Right renal pelvis (tissue), 4 donors: ENCODE results near the gene FBN1. TPM values are rescaled to one million over a fixed set of nuclear protein-coding genes. Genes with fewer than 3 reads are reported as not detected.

Experiments
- DNase-seq, 4 donors: peaks; one replicate each; pipeline ENCODE4 v3.0.0-alpha.2; 2013; ENCODE audit warnings: low read depth in 4 of 4, low spot score in 3 of 4, missing footprints in 1 of 4
- polyA plus RNA-seq, 4 donors: library from polyadenylated mRNA; unstranded; fragments of 120-200 nt; gene quantifications; one replicate each; pipeline ENCODE4 v1.2.1, GENCODE V29; 2013; ENCODE audit not compliant: insufficient read length in 4 of 4

FBN1 gene
- polyA plus RNA-seq, 4 donors: 94.5 to 113 (median 109) TPM

DNA sequence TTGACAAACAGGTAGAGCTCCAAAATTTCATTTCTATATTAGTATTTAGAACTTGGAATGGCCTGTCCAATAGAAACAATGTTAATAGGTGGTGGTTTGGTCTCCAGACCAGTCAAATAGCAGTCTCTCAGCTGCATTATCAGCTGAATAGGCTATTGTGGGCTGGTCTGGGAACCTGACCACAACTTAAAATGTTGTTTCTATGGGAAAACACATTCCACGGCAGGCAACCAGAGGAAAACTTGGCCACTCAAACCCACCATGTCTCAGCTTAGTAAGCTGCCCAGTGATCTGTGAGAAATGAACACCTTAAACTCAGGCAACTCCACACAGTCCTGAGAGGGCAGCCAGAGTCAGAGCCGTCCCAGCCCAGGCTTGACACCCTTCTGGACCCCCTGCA is 20.4 kb downstream of the FBN1 start:
- DNase-seq: no peak

DNA sequence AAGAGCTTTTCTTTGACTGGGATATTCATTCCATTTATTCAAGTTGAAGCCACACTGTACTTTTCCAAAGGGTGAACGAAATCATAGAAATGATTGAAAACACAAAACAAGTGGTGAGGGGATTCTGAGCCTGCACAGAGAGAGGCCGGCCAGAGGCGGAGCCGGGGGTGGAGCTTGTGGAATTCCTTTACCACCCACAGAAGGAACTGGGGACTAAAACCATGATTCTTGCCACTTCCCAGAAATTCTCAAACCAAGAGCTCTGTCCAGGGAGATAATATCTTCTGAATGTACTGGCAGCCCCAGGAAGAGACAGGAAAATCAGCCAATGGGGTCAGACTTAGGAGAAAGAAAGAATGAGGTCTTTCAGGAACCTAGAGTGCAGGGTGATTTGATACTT is 20.8 kb downstream of the FBN1 start:
- DNase-seq: no peak

DNA sequence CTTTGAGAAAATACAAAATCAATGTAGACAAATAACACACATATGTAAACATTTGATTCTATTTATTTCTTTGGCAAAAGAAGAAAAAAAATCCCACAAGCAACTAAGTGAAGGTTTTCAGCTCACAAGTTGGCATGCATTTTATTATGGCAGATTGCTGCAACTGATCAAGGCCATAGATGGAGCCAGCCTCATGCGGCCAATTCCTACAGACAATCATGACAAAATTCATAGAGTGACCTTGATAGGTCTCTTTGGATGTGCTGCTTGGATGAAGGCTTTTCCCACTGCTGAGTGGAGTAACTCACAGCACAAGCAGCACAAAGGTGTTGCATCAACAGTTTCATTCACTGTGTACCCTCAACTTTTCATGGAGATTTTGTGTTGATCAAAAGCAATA is 22.1 kb downstream of the FBN1 start:
- DNase-seq: no peak

DNA sequence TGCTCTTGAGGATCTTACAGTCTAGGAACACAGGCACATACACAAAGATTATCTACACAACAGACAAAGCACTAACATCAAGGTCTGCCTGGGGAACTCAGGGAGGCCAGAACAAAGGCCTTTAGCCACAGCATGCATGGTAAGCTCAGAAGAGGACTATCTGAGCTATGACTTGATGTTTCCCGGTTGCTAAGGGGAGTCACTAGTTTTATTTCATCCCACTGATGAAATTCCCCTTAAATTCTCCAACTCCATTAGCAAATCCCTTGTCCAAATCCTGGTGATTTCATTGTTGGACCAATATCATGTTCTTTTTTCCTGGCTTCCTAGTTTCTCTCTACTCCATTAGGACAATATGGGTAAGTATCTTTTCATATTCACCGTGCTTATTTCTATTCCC is 23.3 kb downstream of the FBN1 start:
- no peak for DNase-seq

DNA sequence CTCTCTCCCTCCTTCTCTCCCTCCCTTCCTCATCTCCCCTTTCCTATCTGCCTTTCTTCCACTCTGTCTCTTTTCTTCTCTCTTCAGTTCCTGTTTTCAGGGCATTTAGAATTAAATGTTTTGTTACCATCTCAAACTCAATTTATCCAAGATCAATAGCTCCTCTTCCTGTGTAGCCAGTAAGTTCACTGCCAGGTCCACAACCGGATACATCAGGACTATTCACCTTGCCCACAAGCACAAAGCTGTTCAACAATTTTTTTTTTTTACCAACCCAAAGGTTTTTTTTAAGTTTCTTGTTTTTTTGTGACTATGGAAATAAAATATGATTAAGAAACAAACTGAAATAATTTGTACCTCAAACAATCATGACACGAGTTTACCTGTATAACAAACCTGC is 26.1 kb downstream of the FBN1 start:
- DNase-seq: no peak

DNA sequence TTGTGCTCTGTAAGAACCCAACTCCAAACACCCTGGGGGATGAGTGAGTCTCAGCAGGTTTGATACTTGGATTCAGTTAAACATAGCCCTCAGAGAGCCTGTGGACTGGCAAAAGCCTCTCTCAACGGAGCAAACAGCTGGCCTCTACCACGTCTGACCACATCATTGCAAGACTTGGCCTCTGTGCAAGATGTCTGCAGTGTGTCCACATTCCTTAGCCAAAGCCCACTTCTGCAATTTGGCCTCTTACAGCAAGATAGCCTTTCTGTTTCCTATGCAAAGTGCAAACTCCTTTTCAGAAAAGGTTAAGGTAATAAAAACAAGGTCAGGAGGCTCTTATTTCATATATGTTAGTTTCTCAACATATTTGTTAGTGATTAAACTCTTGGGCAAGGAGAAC is 27.9 kb downstream of the FBN1 start:
- no peak for DNase-seq

DNA sequence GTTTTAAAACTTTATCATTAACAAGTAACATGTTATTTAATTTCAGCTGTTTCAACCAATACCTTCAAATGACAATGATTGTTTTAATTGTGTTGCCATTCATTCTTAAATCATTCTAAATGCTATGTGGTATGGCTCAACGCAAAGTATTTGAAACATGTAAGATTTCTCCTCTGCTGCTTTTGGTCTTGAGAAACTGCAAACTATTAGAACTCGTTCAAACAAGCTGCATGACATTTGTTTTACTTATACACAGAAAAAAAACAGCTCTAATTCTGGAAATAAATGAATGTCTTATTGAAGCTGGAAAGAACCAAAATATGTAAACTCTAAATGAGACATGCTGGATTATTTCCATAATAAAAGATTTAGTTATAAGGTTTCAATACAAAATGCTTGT is 29.3 kb downstream of the FBN1 start:
- DNase-seq: no peak

DNA sequence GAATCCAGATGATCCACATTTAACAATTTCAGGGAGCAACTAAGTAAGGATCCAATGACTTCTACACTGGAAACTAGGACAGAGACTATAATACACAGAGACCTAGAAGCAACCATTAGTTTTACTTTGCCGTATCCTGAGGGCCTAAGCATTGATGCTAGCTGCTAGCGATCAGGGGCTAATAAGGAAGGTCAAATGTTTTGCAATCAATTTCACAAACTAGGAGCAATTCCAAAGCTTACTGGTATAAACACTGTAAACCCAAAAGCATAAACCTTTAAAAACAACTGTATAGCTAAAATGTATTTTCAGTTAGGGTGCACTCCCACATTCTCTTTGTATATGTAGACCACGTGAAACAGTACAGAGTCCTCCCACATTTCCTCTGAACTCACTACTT is 31.5 kb downstream of the FBN1 start:
- no peak for DNase-seq

DNA sequence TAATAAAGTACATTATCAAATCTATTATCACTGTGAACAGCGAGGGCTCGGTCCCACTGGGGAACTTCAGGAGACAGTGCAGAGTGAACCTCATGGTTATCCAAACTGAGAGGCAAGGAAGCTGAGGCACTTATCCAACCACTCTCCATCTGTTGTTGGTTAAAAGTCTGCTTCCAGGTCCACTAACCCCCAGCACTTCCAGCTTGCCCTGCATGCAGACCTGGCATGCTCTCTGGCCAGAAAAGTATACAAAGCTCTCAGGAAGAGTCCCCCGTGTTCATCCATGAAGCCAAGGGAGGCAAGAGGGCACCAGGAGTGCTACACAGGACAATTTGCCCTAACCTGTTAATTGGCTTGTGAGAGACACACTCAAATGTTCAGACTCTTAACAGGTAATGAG is 36.0 kb downstream of the FBN1 start:
- DNase-seq: no peak

DNA sequence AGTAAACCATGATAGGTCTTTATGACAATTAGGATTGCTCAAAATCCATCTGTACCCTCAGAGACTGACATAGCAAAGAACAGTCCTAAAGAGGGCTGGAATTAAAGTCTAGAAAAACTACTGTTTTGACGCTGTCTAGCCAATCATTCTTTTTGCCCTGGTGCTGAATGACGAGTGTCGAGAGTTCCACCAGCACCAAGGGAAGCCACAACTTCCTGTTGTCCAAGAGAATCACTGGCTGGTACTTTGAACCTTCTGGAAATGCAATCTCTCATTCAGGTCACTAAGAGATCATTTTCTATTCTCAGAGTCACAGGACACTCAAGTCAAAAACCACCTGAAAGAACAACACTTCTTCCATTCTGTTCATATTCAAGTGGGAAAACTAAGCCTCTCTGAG is 37.7 kb downstream of the FBN1 start:
- DNase-seq: no peak

DNA sequence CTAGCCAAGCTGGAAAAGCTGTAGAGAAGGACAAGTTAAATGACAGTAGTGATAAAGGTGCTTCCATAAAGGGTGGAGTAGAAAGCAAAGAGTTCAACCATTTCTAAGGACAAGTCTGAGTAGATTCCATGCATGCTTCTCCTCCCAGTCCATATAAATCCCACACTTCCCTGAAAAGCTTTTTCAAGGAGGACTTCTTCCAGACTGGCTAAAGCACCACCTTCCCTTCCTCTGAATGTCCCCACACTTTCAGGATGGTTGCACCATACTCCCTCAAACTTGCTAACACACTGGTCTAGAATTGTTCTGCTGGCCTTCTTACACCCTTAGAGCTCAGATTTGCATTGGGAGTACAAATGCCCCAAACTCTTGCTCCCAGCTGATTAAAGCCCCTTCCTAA is 40.9 kb downstream of the FBN1 start:
- DNase-seq: no peak

DNA sequence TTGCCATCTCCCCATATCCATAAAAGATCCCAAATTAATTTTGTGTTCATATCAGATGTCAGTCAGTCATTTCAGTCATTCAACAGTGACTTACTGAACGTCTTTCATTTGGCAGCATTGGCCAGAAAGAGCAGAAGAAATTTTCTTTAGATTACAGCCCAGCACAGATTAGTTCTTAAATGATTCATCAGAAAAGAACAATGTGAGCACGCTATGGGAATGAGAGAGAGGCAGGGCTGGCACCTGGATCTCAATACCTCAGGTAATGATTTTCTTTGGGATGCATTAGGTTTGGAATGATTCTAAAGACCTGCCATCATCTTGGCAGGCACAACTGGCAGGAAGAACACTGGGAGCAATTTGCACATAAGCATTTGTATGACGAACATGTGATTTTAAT is 41.6 kb downstream of the FBN1 start:
- DNase-seq: no peak

DNA sequence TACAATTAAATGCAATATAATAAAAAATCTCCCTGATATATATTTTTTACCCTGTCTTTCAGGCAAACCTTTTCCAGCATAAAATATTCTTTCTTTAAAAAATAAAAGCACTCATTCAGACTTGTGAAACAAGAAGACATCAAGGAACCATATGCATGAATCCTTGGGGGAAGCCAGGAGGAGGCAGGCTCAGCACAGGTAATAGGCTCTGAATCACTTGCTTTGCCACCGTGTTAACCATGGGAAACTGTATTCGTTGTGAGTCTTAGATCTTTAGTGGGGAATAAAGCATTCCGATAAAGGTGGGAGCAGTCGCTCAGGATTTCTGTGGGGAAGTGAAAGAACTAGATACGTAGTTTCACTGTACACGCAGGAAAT is 42.4 kb downstream of the FBN1 start:
- DNase-seq: no peak

DNA sequence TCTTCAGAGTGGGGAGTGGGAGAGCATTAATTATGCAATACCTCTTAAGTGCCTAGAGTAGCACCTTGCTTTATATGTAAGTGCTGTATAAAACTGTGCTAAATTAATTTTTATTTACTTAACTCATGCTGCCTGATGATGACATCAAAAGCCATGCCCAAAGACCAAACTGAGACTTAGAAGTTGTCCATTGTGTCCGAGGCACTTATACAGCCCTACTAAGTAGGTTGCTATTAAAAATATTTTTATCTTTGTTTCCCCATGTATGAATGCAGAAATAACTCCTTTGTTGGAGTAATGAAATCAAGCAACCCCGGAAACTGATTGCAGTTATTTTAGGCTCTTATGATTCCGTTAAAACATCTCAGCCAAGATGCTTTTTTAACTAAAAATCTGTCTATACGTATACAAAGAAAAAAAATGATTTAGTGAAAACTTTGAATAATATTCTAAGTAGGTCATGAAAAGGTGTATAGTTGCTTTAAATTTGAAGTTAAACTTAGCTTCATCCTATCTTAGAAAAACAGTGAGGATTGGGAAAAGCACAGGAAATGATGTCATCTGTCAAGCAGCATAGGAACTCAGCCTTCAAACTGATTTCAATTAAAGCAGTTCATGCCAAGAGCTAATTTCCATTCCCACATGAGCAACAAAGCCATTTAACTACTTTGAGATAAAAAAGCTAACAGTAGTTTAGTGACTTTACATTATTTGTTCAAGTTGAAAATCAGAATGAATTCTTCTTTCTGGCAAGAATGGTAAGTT is 43.0 kb downstream of the FBN1 start:
- peak in 1 of 4 donors; percentile 31 for DNase-seq

DNA sequence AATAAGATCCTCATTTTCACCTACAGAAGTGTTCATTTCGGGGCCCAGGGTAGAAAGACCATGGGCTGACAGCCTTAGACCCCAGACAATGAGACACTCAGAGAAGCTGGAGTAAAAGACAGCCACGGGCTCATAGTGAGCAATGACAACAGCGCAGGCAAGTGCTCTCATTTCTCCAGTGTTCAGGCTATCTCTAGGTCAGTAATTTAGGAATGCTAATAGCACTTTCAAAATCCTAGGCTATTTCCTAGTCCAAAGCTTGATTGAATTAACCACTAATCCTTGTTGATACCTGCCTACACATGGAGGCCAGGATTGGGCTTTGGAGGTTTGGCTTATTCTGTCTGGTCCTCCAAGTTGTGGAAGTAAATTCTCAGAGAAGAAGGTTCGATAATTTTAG is 44.4 kb downstream of the FBN1 start:
- no peak for DNase-seq

DNA sequence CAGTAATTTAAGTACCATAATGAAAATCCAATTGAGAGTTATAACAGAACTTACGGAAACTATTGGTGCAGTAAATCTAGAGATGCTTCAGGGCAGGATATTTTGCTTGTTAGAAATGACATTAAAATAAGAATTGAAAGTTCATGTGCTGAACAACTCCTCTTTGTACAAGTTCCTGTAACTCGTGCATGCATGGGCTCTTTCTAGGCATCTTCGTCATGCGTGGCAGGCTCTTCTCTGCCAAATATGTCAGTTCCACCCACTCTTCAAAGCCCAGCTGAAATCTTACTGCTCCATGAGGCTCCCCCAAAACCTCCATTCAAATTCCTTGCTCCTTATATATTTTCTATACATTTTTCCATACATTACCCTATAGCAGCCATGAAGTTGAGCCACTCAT is 48.7 kb downstream of the FBN1 start:
- DNase-seq: no peak

DNA sequence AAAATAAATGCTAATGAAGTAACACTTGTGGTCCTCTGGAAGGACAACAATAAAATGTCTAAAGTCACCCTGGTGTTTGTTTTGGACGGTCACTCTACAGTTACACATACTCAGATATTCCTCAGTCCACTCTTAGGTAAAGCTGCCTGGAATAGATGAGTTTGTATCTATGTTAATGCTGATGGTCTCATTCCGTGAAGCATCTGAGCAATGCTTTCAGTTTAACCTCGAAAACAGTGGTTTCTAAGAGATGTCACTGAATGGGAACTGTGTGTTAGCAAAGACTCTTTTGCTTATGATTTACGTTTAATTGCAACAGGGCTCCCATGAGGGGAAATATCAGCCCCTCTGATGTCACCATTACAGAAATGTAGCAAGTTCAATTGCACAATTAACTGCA is 49.1 kb downstream of the FBN1 start:
- DNase-seq: no peak

DNA sequence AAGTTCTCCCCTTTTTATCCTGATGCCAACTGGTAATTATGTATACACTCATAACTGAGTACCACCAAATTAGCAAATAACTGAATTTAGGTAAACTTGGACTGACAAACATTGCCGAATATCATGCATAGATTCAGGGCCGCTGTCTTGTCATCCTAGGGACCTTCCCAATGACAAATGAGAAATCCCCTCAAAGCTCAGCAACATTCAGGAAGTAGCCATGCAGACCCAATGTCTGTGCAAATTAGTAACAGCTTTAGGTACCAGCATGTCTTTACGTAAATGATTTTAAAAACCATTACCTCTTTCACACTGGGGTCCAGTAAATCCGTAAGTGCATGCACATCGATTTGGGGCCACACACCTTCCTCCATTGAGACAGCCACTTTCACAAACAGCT is 49.5 kb downstream of the FBN1 start:
- DNase-seq: no peak

DNA sequence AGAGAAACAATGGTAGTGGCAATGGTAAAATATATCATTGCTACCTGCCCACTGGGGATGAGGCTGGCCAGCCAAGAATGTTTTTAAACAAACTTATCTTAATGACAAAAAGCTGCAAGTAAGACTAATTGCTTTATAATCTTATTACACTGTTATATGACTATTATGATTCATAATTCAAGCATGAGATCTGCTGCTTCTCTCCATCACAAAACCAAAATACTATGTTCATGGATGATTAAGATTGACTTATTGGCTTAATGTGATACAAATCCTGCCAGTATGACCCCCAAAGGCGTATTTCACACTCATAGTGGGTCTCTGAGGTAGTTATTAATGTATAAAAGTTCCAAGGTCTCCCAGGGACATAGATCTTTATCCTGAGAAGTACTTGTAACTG is 52.6 kb downstream of the FBN1 start:
- DNase-seq: no peak

DNA sequence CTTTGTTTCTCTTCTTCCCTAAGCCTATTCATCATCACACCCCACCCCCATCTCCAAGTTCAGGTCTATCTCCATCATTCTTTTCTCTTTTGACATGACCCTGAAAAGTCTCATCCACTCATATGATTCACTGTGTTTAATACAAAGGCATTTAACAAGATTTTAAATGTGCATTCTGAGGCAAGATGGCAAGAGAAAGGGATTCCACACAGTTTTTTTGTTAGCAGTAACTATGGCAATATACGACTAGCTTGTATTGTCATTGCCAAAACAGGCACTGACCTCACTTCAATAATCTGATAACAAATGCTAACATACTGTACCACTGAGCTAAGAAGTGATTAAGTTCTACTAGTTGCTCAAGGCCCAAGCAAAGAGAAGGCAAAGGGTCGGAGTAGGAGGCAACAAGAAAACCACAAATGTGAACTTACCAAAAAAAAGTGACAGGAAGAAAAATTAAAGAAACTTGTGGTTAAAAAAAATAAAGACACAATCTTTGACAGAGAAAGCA is 53.2 kb downstream of the FBN1 start:
- DNase-seq: no peak

DNA sequence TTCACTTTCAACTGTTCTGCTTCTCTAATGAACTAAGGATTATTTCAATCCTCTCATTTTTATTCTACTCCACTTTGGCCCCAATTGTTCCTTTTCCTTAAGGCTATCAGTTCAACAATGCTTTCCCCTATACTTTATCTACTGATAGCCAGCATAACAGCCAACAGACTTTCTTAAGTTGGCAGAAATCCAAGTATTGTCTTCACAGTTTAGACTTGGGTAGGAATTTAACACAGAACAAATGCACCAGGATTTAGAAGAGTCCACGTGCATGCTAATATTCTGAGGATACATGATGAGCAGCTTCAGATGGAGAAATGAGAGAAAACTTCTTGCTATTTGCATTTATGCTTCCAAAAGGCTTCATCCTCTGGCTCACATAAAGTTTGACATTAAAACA is 54.8 kb downstream of the FBN1 start:
- no peak for DNase-seq

DNA sequence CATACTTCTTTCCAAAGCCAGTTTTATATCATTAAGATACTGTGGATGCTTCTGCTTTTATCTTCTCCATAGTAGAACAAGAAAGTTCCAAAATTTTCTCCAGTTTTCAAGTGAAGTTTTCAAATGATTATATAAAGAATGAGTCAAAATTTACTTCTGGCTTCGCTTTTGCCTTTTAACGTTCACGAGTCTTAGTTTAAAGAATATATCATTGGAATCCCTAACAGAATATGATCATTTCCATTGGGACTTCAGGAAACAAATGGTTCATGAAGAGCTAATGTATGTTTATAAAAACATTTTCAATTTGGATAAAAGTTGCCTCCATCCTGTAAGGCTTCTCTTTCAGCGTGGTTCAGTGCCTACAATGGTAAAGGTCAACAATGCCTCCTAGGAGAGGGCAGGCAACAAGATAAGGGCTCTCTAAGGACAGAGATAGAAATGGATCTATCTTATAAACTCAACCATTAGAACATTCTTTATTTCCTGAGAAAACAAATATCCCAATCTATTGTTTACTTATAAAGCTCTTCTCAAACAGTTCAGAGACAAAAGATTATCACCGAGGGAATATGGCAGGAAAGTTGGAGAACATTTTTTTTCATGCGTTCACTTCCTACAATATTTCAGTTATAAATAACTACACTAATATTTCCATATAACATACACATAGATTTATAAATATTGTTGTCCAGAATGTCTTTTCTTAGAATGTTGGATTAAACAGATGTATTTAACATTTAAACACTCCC is 60.5 kb downstream of the FBN1 start:
- no peak for DNase-seq
